ENCODE results near the gene TNFSF12.
"Not testable (repeated sequence)": the region's sequence is repeated elsewhere in the genome, so short reads cannot be mapped to it uniquely, and the experiment has no call there.

TNFSF12 gene

DNA sequence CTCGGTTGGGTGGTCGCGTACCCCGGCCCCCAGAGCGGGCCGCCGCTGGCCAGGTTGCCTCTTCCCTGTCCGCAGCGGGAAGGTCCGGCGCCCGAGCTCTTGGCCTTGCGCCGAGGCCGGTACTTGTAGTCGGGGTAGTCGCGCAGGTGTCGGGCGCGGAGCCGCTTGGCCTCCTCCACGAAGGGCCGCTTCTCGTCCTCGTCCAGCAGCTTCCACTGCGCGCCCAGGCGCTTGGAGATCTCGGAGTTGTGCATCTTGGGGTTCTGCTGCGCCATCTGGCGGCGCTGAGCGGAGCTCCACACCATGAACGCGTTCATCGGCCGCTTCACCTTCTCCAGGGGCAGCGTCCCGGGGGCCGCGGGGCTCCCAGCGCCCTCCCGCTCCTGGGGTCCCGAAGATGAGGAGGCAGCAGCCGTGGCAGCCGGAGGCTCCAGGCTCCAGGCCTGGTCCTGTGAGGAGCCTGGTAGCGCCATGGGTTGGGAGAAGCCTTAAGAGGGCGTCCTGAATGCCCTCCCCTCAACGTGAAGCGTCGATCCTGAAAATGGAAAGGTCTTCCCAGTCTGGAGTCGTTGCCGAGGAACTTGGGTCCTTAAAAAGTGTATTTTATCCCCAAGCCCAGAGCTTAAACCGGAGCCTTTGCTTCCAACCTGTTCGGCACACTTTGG lies 40.5 kb downstream of the TNFSF12 start:
- peak; percentile 77 for DNase-seq

DNA sequence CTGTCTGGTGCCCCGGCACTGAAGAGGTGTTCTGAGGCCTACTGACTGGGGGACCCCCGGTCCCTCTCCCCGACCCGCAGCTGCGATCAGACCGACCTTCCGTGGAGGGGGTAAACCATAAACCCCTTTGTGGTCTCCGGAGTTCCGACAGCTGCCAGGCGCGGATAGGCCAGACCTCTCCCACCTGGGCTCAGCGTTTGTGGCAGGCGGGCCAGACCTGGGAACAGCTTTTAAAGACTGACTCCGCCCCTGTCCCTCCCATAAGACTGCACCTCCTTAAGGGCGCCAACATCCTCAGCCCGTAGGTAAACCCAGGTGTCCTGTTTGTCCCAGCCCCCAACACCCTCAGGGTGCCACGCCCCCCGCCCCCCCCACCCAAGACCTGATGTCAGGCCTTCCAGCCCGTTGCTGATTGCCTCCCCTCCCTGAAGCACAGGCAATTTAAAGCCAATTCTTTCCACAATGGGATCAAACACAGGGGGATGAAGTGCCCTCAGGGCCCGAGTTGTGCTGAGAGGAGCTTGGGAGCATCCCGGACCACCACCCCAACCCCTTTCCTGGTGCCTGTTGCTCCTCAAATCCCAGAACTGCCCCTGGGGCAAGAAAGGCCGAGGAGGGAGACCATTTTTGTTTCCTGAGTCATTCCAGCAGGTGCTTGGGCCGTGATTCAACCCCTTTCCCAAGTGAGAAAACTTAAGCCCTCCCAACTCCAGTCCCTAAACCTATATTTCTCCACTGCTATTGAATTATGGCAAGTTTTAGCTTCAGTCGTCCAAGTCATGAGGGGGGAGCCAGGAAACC lies 41.2 kb downstream of the TNFSF12 start, which contains the start of gene SOX15:
Gene SOX15, minus strand, starts transcription at position 204 of the 801 bp plus-strand sequence. CDS start 418 bp downstream, outside the sequence.
- DNase-seq, result no peak

DNA sequence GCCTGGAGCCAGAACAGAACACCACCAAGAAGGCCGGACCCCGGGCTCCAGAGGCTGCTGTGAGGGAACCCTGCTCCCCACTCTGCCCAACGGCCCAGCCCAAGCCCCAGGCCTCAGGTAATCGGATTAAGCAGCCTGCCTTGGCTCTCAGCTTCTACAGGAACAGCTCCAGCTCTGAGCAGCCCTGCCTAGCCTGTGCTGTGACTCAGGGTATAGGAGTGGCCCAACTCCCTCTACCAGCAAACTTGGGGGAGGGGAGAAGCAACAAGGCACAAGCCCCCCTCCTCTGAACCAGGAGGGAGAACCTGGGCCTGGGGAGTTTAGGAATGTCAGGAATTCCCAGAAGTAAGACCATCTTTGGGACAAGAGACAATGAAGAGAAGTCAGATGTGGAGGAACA lies 41.9 kb downstream of the TNFSF12 start:
- no peak for DNase-seq

DNA sequence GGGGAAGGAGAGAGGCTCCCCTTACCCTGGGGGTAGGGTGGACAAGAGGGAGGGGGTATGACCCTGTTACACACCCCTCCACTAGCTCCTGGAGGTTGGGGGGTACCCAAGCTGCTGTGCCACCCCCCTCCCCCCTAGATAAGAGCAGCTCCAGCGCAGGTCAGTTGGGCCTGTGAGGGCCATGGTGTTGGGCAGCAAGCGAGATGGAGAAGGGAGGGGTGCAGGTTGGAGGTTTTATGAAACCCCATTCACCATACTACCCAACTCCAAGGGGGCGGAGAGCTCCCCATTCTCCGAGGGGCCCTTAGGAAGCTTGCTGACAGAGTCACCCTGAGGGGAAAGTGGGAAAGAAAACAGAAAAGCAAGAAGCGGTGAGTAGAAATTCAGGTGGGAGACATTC lies 42.7 kb downstream of the TNFSF12 start:
- DNase-seq, result no peak

DNA sequence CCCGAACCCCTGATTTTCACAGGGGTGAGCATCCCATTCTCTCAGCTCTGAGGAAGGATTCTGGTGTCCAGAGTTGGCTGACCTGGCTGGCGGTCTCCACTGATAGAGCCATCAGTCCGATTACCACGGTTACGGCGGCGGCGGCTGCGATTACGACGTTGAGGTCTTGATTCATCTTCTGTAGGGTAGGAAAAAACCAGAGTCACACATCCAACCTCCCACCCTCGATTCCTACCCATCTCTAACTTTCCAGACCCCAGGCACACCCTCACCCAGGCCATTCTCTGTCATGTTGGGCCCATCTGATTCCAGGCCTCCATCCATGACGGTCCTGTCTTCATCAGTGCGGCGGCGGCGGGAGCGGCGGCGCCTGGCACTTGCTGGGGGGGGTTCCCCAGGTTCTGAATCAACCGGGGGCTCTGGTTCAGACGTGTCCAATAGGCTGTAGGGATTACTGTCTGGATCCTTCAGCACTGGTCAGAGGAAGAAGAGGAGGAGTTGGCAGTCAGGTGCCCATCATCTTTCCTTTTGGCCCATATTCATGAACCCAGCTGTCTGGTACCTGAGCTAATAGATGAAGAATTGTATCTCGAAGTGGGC lies 43.7 kb downstream of the TNFSF12 start:
- no peak for DNase-seq

DNA sequence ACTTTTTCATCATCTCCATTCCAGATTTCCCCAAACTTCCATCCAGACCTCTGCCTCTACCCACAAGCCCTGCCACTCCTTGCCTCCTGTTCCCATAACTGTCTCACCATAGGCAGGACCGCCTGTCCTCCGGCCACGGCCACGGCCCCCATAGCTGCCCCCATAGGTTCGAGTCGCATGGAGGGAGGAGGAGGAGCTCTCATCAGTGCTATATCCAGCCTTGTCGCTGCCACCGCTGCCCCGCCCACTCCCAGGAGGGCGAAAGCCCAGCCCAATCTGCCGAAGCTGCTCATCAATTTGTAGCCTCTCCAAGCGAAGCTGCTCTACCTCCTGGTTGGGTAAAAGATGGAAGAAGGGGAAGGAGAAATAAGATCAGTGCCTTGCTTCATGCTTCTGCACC lies 44.4 kb downstream of the TNFSF12 start:
- no peak for DNase-seq

DNA sequence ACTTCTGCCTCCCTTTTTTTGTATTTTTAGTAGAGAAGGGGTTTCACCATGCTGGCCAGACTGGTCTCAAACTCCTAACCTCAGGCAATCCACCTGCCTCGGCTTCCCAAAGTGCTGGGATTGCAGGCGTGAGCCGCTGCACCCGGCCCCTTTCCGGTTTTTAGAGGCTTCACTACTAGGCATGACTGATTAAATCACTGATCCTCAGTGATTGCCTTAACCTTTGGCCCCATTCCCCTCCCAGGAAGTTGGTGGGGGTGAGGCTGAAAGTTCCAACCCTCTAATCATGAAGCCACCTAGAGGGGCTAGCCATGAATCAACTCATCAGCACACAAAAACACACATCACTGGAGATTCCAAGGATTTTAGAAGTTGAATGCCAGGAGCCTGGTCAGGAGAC lies 48.7 kb downstream of the TNFSF12 start:
- DNase-seq, result not testable (repeated sequence)

DNA sequence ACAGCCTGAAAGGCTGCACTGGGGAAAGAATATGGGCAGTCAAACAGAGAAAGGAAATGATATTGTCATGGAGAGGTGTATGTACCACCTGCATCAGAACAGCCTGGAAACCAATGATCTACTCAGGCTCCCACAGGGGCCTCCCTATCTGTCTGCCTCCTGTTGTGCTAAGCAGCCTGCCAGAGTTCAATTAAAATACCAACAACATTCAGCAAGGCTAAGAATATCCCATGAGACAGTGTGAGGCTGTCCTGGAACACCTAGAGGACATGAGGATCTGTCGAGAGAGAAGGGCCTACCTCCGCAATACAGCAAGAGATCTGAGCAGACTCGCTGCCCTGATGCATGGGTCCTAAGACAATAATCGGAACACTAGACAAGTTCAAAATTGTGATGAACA lies 57.4 kb downstream of the TNFSF12 start:
- DNase-seq, result no peak
